A549 (cell line): Measurements from ENCODE around the gene MBD2. TPM values are rescaled to one million over a fixed set of nuclear protein-coding genes. Genes with fewer than 3 reads are reported as not detected.

Experiments
- ATAC-seq, 2 experiments: fragments of 200-7000 bp in 1 of 2; fragments of >200 bp in 1 of 2; cut with Nextera tagmentation in 1 of 2; cut with Tn5 transposase in 1 of 2; 3 replicates each; pipeline versions ENCODE4 v1.8.0 to v1.9.1; 2018 to 2020; ENCODE audit warnings: mild to moderate bottlenecking in 1 of 2, moderate library complexity in 1 of 2
- CTCF ChIA-PET: fragments of 300-600 bp; sonication (Branson Sonifier 250); formaldehyde crosslinking; extraction: SDS; loops from one replicate; lab custom pipeline; 2021; ENCODE audit warnings: antibody characterized with exemption, inconsistent platforms; lab: Yijun Ruan, JAX
- POLR2A ChIA-PET: fragments of 350-600 bp; formaldehyde crosslinking; extraction: SDS; loops from one replicate; lab custom pipeline; 2021; ENCODE audit warnings: antibody characterized with exemption, inconsistent platforms; lab: Yijun Ruan, JAX
- DNase-seq, 2 experiments: peaks; one replicate each; pipeline versions ENCODE4 v3.0.0 to v3.0.0-alpha.2; 2011 to 2016; ENCODE audit warnings: low read depth in 1 of 2, low spot score in 1 of 2
- FAIRE-seq: peaks from 2 replicates; lab custom pipeline; 2011; peaks lifted over from hg19 to GRCh38; lab: Jason Lieb, UNC
- H3K27ac ChIP-seq, 2 experiments: fragments of >200 bp; sonication (Bioruptor Twin); formaldehyde crosslinking; 3 replicates each; pipeline ENCODE4 v1.5.1; 2016 to 2017
- H3K4me1 ChIP-seq: fragments of >200 bp; sonication (Bioruptor Twin); formaldehyde crosslinking; 3 replicates; pipeline ENCODE4 v1.6.1; 2016
- H3K4me2 ChIP-seq: fragments of >200 bp; sonication (Bioruptor Twin); formaldehyde crosslinking; 3 replicates; pipeline ENCODE4 v1.6.1; 2016
- H3K4me3 ChIP-seq: fragments of >200 bp; sonication (Bioruptor Twin); formaldehyde crosslinking; 3 replicates; pipeline ENCODE4 v1.5.1; 2016
- H3K9me3 ChIP-seq: fragments of >200 bp; sonication (Bioruptor Twin); formaldehyde crosslinking; 3 replicates; pipeline ENCODE4 v1.6.1; 2016
- CBX2 ChIP-seq: fragments of 200-600 bp; sonication (generic); IDR thresholded peaks from 2 replicates; pipeline ENCODE4 v1.6.1; 2016; ENCODE audit warnings: low read depth, mild to moderate bottlenecking, borderline replicate concordance
- CBX8 ChIP-seq: fragments of 200-600 bp; sonication (generic); IDR thresholded peaks from 2 replicates; pipeline ENCODE4 v1.6.1; 2016
- EHF ChIP-seq: fragments of 250-450 bp; sonication (Bioruptor Pico); IDR thresholded peaks from 2 replicates; pipeline ENCODE4 v1.5.0; 2020; ENCODE audit warnings: mild to moderate bottlenecking
- EHMT2 ChIP-seq: fragments of 200-600 bp; sonication (generic); IDR thresholded peaks from 2 replicates; pipeline ENCODE4 v1.6.1; 2016; ENCODE audit warnings: antibody characterized with exemption, low read depth, mild to moderate bottlenecking, moderate library complexity
- FOSB ChIP-seq: fragments of 250-450 bp; sonication (Bioruptor Pico); IDR thresholded peaks from 2 replicates; pipeline ENCODE4 v1.5.0; 2020; ENCODE audit warnings: mild to moderate bottlenecking, moderate library complexity
- FOSL2 ChIP-seq, 2 experiments: fragments of 450-650 bp in 1 of 2; fragments of >200 bp in 1 of 2; sonication (Bioruptor Twin) in 1 of 2; formaldehyde crosslinking; IDR thresholded peaks; 2 replicates each; pipeline versions ENCODE4 v1.5.0 to v1.6.1; 2016 to 2020; ENCODE audit warnings: mild to moderate bottlenecking in 1 of 2, moderate library complexity in 1 of 2
- GATA3 ChIP-seq: IDR thresholded peaks from 2 replicates; pipeline ENCODE4 v1.6.1; 2012; ENCODE audit warnings: borderline replicate concordance
- HDAC2 ChIP-seq: fragments of 200-600 bp; sonication (generic); IDR thresholded peaks from 2 replicates; pipeline ENCODE4 v1.6.1; 2016
- HOXA7 ChIP-seq: fragments of 250-450 bp; sonication (Bioruptor Pico); IDR thresholded peaks from 2 replicates; pipeline ENCODE4 v1.5.0; 2020; ENCODE audit warnings: mild to moderate bottlenecking, moderate library complexity
- HOXB13 ChIP-seq: fragments of 250-450 bp; sonication (Bioruptor Pico); IDR thresholded peaks from 2 replicates; pipeline ENCODE4 v1.5.0; 2020; ENCODE audit warnings: low read depth, mild to moderate bottlenecking, moderate library complexity
- HOXB5 ChIP-seq: fragments of 250-450 bp; sonication (Bioruptor Pico); IDR thresholded peaks from 2 replicates; pipeline ENCODE4 v1.5.0; 2020; ENCODE audit warnings: mild to moderate bottlenecking, moderate library complexity
- KDM1A ChIP-seq: fragments of 200-600 bp; sonication (generic); IDR thresholded peaks from 2 replicates; pipeline ENCODE4 v1.6.1; 2016; ENCODE audit warnings: low read depth, mild to moderate bottlenecking
- KDM5A ChIP-seq: fragments of 200-600 bp; sonication (generic); IDR thresholded peaks from 2 replicates; pipeline ENCODE4 v1.6.1; 2016; ENCODE audit warnings: antibody characterized with exemption, mild to moderate bottlenecking
- MAZ ChIP-seq: fragments of 150-350 bp; IDR thresholded peaks from 2 replicates; pipeline ENCODE4 v1.6.1; 2014; ENCODE audit warnings: antibody characterized with exemption, low read depth, low read length, borderline replicate concordance
- NPAS2 ChIP-seq: fragments of 250-450 bp; sonication (Bioruptor Pico); IDR thresholded peaks from 2 replicates; pipeline ENCODE4 v1.8.0; 2022; ENCODE audit warnings: mild to moderate bottlenecking, moderate library complexity, borderline replicate concordance
- NR3C1 ChIP-seq: fragments of >200 bp; sonication (Bioruptor Twin); formaldehyde crosslinking; IDR thresholded peaks from 3 replicates; pipeline ENCODE4 v1.6.1; 2017
- PHF8 ChIP-seq: fragments of 200-600 bp; sonication (generic); IDR thresholded peaks from 2 replicates; pipeline ENCODE4 v1.6.1; 2016; ENCODE audit warnings: low read depth, mild to moderate bottlenecking, antibody characterized with exemption, moderate library complexity, borderline replicate concordance
- POLR2A ChIP-seq: IDR thresholded peaks from 2 replicates; pipeline ENCODE4 v1.6.1; 2012; ENCODE audit warnings: mild to moderate bottlenecking, low read length
- POLR2AphosphoS2 ChIP-seq: conservative IDR thresholded peaks from 2 replicates; pipeline ENCODE4 v1.6.1; 2012; ENCODE audit warnings: low read length, improper control_type of control experiment, inconsistent platforms
- RARB ChIP-seq: fragments of 250-450 bp; sonication (Bioruptor Pico); IDR thresholded peaks from 2 replicates; pipeline ENCODE4 v1.8.0; 2021; ENCODE audit warnings: mild to moderate bottlenecking, moderate library complexity
- RCOR1 ChIP-seq: fragments of 150-350 bp; IDR thresholded peaks from 2 replicates; pipeline ENCODE4 v1.6.1; 2014; ENCODE audit warnings: antibody characterized with exemption, low read length, low read depth
- RNF2 ChIP-seq: fragments of 200-600 bp; sonication (generic); IDR thresholded peaks from 2 replicates; pipeline ENCODE4 v1.6.1; 2016; ENCODE audit warnings: low read depth, mild to moderate bottlenecking, antibody characterized with exemption, moderate library complexity, borderline replicate concordance
- SMC3 ChIP-seq: fragments of >200 bp; sonication (Bioruptor Twin); formaldehyde crosslinking; IDR thresholded peaks from 3 replicates; pipeline ENCODE4 v1.6.1; 2018; ENCODE audit warnings: inconsistent platforms
- SREBF2 ChIP-seq: fragments of 450-650 bp; IDR thresholded peaks from 2 replicates; pipeline ENCODE4 v1.6.1; 2014; ENCODE audit warnings: mild to moderate bottlenecking, moderate library complexity
- TFCP2L1 ChIP-seq: fragments of 250-450 bp; sonication (Bioruptor Pico); IDR thresholded peaks from 2 replicates; pipeline ENCODE4 v1.5.0; 2021; ENCODE audit warnings: mild to moderate bottlenecking
- TP53 ChIP-seq: fragments of 250-450 bp; sonication (Bioruptor Pico); IDR thresholded peaks from 2 replicates; pipeline ENCODE4 v1.5.0; 2021; ENCODE audit warnings: mild to moderate bottlenecking, moderate library complexity
- ZC3H11A ChIP-seq: fragments of 450-650 bp; IDR thresholded peaks from 2 replicates; pipeline ENCODE4 v1.6.1; 2014; ENCODE audit warnings: antibody characterized with exemption, mild to moderate bottlenecking
- WGBS: methylation state at CpG from one replicate; pipeline ENCODE4 v1.1.6; 2017; ENCODE audit errors: missing lambda C conversion rate; 5-methylcytosine and 5-hydroxymethylcytosine counted together
- polyA plus RNA-seq, 4 experiments: library from polyadenylated mRNA; depleted of rRNA in 3 of 4; stranded (reverse); fragments of >200 nt; fragmentation: RNase III in 1 of 4; extraction: RNeasy Plus Mini Kit Qiagen cat#74134 plus additional on column Dnase treatment in 1 of 4; gene quantifications; 2 replicates in 3 of 4; 3 replicates in 1 of 4; pipeline ENCODE4 v1.2.3, GENCODE V29; 2011 to 2017
- TF ChIP-seq, protein P1 (sequence below): fragments of >200 bp; sonication (Bioruptor Twin); formaldehyde crosslinking; IDR thresholded peaks from 3 replicates; pipeline ENCODE4 v1.5.1; 2016
- TF ChIP-seq, protein P2 (sequence below): fragments of 150-350 bp; IDR thresholded peaks from 2 replicates; pipeline ENCODE4 v1.6.1; 2014; ENCODE audit warnings: low read depth, mild to moderate bottlenecking, low read length
- TF ChIP-seq, protein P3 (sequence below): IDR thresholded peaks from 2 replicates; pipeline ENCODE4 v1.6.1; 2012; ENCODE audit warnings: low read depth, borderline replicate concordance
- TF ChIP-seq, protein P4 (sequence below): fragments of >200 bp; sonication (Bioruptor Twin); formaldehyde crosslinking; IDR thresholded peaks from 2 replicates; pipeline ENCODE4 v1.6.1; 2016

Gene MBD2
- polyA plus RNA-seq, 2 of the 4 experiments (the other 2 are of a cell fraction) = 43.4 to 48.2 TPM

DNA sequence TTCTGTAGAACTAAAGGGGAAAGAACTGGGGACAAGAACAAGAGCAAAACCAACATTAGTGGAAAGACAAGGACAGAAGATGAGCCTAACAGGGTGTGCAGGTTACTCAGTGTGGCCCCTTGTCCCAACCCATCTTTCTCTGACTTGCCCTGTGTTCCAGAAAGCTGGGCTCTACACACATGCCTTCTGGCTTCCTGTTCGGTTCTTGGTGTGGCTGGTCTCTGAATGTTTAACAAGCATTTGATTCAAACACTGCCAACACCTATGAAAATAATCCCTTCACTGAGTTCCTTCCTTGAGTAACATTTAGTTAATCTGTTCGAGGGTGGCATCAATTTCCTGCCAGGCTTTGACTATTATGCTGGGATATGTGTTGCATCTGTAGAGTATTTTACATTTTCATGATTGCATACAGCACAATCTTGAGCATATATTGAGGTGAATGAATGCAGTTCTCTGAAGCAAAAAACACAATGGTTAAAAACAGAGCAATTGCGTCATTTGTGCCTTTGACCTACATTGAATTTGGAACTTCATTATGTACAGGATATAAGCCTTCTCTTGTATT, 83.3 kb downstream of the MBD2 start:
- FAIRE-seq = no peak
- Histone ChIP-seq H3K4me1 (no peaks in the 10 kb centered on the region), H3K4me2 (no peak overlapping the region), H3K4me3 (no peak overlapping the region), H3K27ac (no peak overlapping the region), H3K9me3 (peaks cover 7% of the 10 kb centered on the region; the same call in 1 of the 3 replicates)
- CTCF ChIA-PET = no interaction called here
- TF ChIP-seq, protein P1, sequence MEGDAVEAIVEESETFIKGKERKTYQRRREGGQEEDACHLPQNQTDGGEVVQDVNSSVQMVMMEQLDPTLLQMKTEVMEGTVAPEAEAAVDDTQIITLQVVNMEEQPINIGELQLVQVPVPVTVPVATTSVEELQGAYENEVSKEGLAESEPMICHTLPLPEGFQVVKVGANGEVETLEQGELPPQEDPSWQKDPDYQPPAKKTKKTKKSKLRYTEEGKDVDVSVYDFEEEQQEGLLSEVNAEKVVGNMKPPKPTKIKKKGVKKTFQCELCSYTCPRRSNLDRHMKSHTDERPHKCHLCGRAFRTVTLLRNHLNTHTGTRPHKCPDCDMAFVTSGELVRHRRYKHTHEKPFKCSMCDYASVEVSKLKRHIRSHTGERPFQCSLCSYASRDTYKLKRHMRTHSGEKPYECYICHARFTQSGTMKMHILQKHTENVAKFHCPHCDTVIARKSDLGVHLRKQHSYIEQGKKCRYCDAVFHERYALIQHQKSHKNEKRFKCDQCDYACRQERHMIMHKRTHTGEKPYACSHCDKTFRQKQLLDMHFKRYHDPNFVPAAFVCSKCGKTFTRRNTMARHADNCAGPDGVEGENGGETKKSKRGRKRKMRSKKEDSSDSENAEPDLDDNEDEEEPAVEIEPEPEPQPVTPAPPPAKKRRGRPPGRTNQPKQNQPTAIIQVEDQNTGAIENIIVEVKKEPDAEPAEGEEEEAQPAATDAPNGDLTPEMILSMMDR = no peak
- TF ChIP-seq, protein P2, sequence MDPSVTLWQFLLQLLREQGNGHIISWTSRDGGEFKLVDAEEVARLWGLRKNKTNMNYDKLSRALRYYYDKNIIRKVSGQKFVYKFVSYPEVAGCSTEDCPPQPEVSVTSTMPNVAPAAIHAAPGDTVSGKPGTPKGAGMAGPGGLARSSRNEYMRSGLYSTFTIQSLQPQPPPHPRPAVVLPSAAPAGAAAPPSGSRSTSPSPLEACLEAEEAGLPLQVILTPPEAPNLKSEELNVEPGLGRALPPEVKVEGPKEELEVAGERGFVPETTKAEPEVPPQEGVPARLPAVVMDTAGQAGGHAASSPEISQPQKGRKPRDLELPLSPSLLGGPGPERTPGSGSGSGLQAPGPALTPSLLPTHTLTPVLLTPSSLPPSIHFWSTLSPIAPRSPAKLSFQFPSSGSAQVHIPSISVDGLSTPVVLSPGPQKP = no peak
- no peak for TF ChIP-seq POLR2AphosphoS2
- TF ChIP-seq POLR2A = no peak
- no peak for TF ChIP-seq HOXB5 (CRISPR knock-in tag)
- no peak for TF ChIP-seq KDM5A
- TF ChIP-seq NPAS2 = no peak
- no peak for TF ChIP-seq FOSB
- no peak for TF ChIP-seq EHMT2
- TF ChIP-seq KDM1A = no peak
- TF ChIP-seq HOXB13 (CRISPR knock-in tag) = no peak
- DNase-seq = no peak
- POLR2A ChIA-PET = no interaction called here
- no peak for ATAC-seq
- WGBS = 68% methylated on average over 3 of the region's 3 CpGs

DNA sequence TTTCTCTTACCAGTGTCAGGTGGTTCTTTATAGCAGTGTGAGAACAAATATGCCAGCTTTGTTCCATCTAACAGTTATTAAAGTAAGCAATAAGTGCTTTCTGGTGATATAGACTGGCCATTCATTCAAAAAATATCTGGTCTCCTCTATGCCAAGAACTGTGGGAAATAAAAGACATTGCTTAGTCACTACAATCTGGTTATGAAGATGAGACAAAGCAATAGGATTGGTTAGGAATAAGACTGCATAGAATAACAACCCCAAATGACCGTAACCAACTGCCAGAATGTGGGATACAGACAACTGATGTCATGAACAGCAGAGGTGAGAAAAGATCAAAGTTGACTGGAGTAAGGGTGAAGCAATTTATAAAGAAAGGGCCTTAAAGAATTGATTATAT, 83.8 kb downstream of the MBD2 start:
- ChIA-PET CTCF (no interaction called here), POLR2A (no interaction called here)
- WGBS = 53% methylated on average over 1 of the region's 1 CpG
- peaks cover 7% of the 10 kb centered on the region; the same call in 1 of the 3 replicates for H3K9me3 ChIP-seq
- no peak overlapping the region for H3K4me2 ChIP-seq
- ATAC-seq (no peak), FAIRE-seq (no peak), DNase-seq (no peak)
- no peaks in the 10 kb centered on the region for H3K4me1 ChIP-seq
- no peak for TF ChIP-seq SREBF2
- no peak for TF ChIP-seq NPAS2
- TF ChIP-seq KDM5A = no peak
- TF ChIP-seq POLR2AphosphoS2 = no peak
- no peak for TF ChIP-seq TP53 (CRISPR knock-in tag)
- TF ChIP-seq EHF (CRISPR knock-in tag) = no peak
- TF ChIP-seq, protein P3, sequence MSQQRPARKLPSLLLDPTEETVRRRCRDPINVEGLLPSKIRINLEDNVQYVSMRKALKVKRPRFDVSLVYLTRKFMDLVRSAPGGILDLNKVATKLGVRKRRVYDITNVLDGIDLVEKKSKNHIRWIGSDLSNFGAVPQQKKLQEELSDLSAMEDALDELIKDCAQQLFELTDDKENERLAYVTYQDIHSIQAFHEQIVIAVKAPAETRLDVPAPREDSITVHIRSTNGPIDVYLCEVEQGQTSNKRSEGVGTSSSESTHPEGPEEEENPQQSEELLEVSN = no peak
- TF ChIP-seq HDAC2 = no peak
- TF ChIP-seq RNF2 = no peak
- no peak for TF ChIP-seq RARB
- no peak for TF ChIP-seq PHF8
- no peak for TF ChIP-seq HOXA7 (CRISPR knock-in tag)
- no peak for TF ChIP-seq ZC3H11A
- TF ChIP-seq EHMT2 = no peak
- no peak for TF ChIP-seq SMC3
- no peak for TF ChIP-seq HOXB13 (CRISPR knock-in tag)
- no peak for TF ChIP-seq FOSB
- no peak overlapping the region for H3K27ac ChIP-seq
- no peak overlapping the region for H3K4me3 ChIP-seq

DNA sequence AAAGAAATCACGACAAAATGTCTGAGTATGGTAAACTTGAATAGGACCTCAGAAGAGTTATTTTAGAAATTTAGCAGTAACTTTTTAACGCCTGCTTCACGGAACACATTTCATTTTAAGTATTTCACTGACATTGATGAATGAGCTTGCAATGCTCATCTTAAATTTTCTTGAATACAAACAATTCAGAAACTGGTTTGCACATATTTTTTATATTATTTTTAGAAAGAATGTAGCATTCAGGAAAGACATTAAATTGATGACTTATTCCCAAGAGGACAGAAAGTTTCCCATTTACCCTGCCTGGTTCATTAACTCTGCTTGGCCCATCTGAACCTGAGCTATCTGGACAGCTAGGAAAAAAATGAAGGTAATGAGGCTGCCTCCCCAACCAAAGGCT, 89.3 kb downstream of the MBD2 start:
- POLR2A ChIA-PET = no interaction called here
- no peak for FAIRE-seq
- TF ChIP-seq, protein P4, sequence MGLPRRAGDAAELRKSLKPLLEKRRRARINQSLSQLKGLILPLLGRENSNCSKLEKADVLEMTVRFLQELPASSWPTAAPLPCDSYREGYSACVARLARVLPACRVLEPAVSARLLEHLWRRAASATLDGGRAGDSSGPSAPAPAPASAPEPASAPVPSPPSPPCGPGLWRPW = no peak
- TF ChIP-seq CBX2 (no peak), HOXB5 (CRISPR knock-in tag) (no peak), FOSL2 (IDR thresholded peaks at IDR 0.05) (no peak), FOSL2 (CRISPR knock-in tag; IDR thresholded peaks at IDR 0.05) (no peak), EHMT2 (no peak), RCOR1 (no peak), NR3C1 (no peak), MAZ (no peak), TFCP2L1 (no peak), CBX8 (no peak), GATA3 (no peak), POLR2A (no peak)
- TF ChIP-seq, protein P3 = no peak
- TF ChIP-seq, all 56 proteins: peak for 0
- no peak overlapping the region for H3K27ac ChIP-seq
- CTCF ChIA-PET = no interaction called here
- no peaks in the 10 kb centered on the region for H3K9me3 ChIP-seq
- no peak overlapping the region for H3K4me2 ChIP-seq
- H3K4me1 ChIP-seq = no peaks in the 10 kb centered on the region
- ATAC-seq (no peak), DNase-seq (no peak)
- WGBS = 97% methylated on average over 3 of the region's 3 CpGs
- no peak overlapping the region for H3K4me3 ChIP-seq
